ENCODE measurements around the gene RBP3.

Gene RBP3

GRCh38 chr10:47403446-47404318 lies 55.5 kb downstream of the RBP3 start:
- no peak for DNase-seq

- DNase-seq: no peak
Measured at GRCh38 chr10:47404446-47404845, 56.3 kb downstream of the RBP3 start.

GRCh38 chr10:47404937-47405336 lies 56.8 kb downstream of the RBP3 start:
- DNase-seq: no peak

GRCh38 chr10:47405857-47406547 lies 57.8 kb downstream of the RBP3 start:
- DNase-seq: no peak

GRCh38 chr10:47406548-47406869 lies 58.3 kb downstream of the RBP3 start:
- DNase-seq: no peak

DNA sequence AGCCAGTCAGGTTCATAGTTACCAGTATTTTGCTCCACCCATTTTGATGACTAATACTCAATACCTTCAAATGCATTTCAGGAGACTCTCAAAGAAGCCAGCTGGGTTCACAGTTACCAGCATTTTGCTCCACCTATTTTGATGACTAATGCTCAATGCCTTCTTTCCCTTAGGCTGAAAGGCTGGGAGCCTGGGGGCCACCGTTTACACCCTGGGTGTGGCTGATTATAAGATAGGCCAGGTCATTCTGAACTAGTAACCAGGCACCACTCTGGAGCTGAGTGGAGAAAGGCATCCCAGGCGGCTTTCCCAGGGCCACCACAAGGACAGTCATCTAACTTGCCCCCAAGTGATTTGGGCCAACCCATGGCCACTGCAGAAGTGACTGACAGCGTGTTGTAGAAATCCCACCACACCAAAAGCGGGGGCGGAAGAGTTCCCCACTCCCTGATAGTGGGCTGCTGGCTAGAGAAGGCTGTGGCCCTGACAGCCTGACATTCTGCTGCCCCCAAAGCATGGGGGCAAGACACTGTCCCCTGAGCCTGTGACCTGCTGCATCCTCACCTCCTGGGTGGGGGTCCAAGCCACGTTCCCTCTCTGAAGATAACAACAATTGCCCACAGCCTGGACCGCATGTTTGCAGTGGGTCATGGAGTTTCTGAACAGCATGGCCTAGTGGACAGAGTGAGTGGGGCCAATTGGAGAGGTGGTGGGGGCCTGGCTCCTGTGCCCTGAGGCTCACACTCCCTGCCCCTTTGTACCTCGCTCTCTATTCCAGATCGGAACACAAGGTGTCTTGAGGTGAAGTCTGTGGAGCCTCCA lies 58.9 kb downstream of the RBP3 start:
- DNase-seq: peak; percentile 61

All from hematopoietic multipotent progenitor cell treated with erythropoietin and hydrocortisone succinate and interleukin-3 and kit ligand, for 4 days (in vitro differentiated cells).